Body of pancreas (tissue), 4 donors: ENCODE data around the gene GAD1. TPM values are rescaled to one million over a fixed set of nuclear protein-coding genes. Genes with fewer than 3 reads are reported as not detected.

Experiments
- ATAC-seq: fragments of 150-250 bp; one replicate; pipeline ENCODE4 v1.9.1; 2016
- DNase-seq, 4 donors: peaks; one replicate each; pipeline ENCODE4 v3.0.0-alpha.2; 2019
- H3K27ac ChIP-seq, 4 donors: fragments of 200-600 bp; sonication (generic); 1 replicate in 3 of 4; 2 replicates in 1 of 4; pipeline versions ENCODE4 v1.5.1 to v1.6.1; 2016 to 2019; ENCODE audit warnings: mild to moderate bottlenecking in 1 of 4, mixed read lengths in 1 of 4, moderate library complexity in 1 of 4
- H3K27me3 ChIP-seq, 2 donors: fragments of 200-600 bp; sonication (generic); one replicate each; pipeline ENCODE4 v1.6.0; 2016; ENCODE audit warnings: mild to moderate bottlenecking in 1 of 2
- H3K36me3 ChIP-seq, 2 donors: fragments of 200-600 bp; sonication (generic); replicated peaks in 1 of 2; 2 replicates each; pipeline ENCODE4 v1.5.1; 2016; ENCODE audit warnings: low read depth in 2 of 2; ENCODE audit not compliant: insufficient read depth in 1 of 2
- H3K4me1 ChIP-seq: fragments of 200-600 bp; sonication (generic); one replicate; pipeline ENCODE4 v1.6.0; 2016
- H3K4me3 ChIP-seq, 2 donors: fragments of 200-600 bp; sonication (generic); 1 replicate in 1 of 2; 2 replicates in 1 of 2; pipeline ENCODE4 v1.5.1; 2016 to 2019
- H3K9me3 ChIP-seq, 3 donors: fragments of 200-600 bp; sonication (generic); 1 replicate in 2 of 3; 2 replicates in 1 of 3; pipeline ENCODE4 v1.5.1; 2016
- POLR2A ChIP-seq, 3 donors: fragments of 450-650 bp; IDR thresholded peaks; one replicate each; pipeline ENCODE4 v1.6.1; 2016; ENCODE audit warnings: antibody characterized with exemption in 3 of 3, mild to moderate bottlenecking in 2 of 3
- WGBS, 2 donors: methylation state at CpG; one replicate each; pipeline ENCODE4 v1.1.5; 2017; 5-methylcytosine and 5-hydroxymethylcytosine counted together
- intact Hi-C: fragments of 100-400 bp; cut with DNase I; formaldehyde crosslinking; loops from one replicate; pipeline ENCODE4 v1.15.1; 2023
- total RNA-seq, 2 donors: library from RNA; depleted of rRNA; stranded (reverse); fragments of >200 nt; gene quantifications; one replicate each; pipeline ENCODE4 v1.1.0, GENCODE V29; 2016
- TF ChIP-seq, protein P1 (sequence below), 7 experiments: fragments of 450-650 bp in 4 of 7; fragments of 200-600 bp in 3 of 7; sonication (generic) in 3 of 7; IDR thresholded peaks; one replicate each; pipeline ENCODE4 v1.5.1; 2016 to 2019; ENCODE audit warnings: antibody characterized with exemption in 7 of 7

GAD1 gene
- total RNA-seq, 2 donors from 2014 or later, result not detected

DNA sequence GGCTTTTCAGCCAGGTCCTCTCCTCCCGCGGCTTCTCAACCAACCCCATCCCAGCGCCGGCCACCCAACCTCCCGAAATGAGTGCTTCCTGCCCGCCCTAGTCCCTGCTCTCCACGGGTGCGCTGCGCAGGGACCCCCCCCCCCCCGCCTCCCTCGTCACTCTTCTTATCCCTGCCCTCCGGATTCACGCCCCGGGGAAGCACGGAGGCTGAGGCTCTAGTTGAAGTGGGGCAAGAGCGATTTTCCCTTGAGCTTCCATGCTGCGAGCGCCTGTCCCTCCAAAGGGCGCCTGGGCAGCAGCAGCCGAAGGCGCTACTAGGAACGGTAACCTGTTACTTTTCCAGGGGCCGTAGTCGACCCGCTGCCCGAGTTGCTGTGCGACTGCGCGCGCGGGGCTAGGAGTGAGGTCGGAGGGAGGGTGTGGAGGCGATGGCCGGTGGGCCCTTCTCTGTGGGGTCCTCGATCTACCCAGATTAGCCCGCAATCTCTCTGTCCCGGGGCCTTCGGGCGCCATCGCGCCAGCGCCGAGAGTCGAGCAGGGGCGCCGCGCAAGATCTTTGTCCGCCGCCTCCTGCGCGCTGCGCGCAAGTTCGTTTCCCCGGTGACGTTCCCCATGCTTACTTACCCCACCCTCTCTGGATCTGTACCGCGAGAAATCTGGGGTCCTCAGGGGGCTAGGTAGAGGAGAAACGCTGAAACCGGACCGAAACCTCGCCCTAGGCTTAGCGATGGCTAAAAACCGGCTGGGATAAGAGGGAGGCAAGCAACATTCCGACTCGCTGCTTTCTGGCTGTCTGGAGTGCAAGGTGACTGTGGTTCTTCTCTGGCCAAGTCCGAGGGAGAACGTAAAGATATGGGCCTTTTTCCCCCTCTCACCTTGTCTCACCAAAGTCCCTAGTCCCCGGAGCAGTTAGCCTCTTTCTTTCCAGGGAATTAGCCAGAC, 677 bp downstream of the GAD1 start:
- Histone ChIP-seq H3K27ac (no peak overlapping the region), H3K27me3 (peaks cover 0 to 69% of the 10 kb centered on the region in 2 donors), H3K9me3 (no peaks in the 10 kb centered on the region), H3K4me1 (peaks cover 67% of the 10 kb centered on the region), H3K36me3 (no peaks in the 10 kb centered on the region), H3K4me3 (peak overlapping the region in 1 of 2 donors; percentile 12)
- intact Hi-C loops, result loop anchor here (10.0 kb wide), 3 partner anchors 413 to 583 kb away; no protein-coding TSS in a partner anchor
- ATAC-seq, result no peak
- 1% methylated on average over 27 to 67 of the region's 69 CpGs for WGBS, 2 donors
- no peak for DNase-seq
- no peak for TF ChIP-seq POLR2A (IDR thresholded peaks at IDR 0.05)
- TF ChIP-seq, protein P1, sequence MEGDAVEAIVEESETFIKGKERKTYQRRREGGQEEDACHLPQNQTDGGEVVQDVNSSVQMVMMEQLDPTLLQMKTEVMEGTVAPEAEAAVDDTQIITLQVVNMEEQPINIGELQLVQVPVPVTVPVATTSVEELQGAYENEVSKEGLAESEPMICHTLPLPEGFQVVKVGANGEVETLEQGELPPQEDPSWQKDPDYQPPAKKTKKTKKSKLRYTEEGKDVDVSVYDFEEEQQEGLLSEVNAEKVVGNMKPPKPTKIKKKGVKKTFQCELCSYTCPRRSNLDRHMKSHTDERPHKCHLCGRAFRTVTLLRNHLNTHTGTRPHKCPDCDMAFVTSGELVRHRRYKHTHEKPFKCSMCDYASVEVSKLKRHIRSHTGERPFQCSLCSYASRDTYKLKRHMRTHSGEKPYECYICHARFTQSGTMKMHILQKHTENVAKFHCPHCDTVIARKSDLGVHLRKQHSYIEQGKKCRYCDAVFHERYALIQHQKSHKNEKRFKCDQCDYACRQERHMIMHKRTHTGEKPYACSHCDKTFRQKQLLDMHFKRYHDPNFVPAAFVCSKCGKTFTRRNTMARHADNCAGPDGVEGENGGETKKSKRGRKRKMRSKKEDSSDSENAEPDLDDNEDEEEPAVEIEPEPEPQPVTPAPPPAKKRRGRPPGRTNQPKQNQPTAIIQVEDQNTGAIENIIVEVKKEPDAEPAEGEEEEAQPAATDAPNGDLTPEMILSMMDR (IDR thresholded peaks at IDR 0.05), result no peak

DNA sequence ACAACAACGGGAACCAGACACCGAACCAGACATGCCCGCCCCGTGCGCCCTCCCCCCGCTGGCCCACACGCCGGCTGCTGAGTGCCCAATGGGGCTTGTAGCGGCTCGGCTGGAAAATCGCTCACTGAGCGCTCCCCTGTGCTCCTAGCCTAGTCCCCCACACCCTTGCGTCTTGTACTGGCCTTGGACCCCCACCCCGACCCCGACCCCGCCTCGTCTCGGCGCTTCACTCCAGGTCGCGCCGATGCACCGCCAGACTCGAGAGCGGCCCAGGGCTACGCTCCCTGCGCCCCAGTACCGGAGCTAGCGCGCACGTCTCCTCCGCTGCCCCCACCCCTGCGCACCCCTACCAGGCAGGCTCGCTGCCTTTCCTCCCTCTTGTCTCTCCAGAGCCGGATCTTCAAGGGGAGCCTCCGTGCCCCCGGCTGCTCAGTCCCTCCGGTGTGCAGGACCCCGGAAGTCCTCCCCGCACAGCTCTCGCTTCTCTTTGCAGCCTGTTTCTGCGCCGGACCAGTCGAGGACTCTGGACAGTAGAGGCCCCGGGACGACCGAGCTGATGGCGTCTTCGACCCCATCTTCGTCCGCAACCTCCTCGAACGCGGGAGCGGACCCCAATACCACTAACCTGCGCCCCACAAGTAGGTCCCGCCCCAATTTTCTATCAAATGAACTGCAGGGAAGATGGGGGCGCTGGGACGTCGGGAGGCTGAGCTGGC, 1.5 kb downstream of the GAD1 start:
- DNase-seq (no peak), ATAC-seq (no peak)
- H3K36me3 ChIP-seq, result no peaks in the 10 kb centered on the region
- H3K4me3 ChIP-seq, result no peak overlapping the region
- H3K27ac ChIP-seq, result no peak overlapping the region
- H3K4me1 ChIP-seq, result peaks cover 72% of the 10 kb centered on the region
- no peaks in the 10 kb centered on the region for H3K9me3 ChIP-seq
- no peak for TF ChIP-seq POLR2A (IDR thresholded peaks at IDR 0.05)
- TF ChIP-seq, protein P1 (IDR thresholded peaks at IDR 0.05), result no peak
- WGBS, 2 donors, result 0 to 3% methylated on average over 3 to 60 of the region's 60 CpGs
- H3K27me3 ChIP-seq, result peaks cover 0 to 73% of the 10 kb centered on the region in 2 donors
- intact Hi-C loops, result loop anchor here (10.0 kb wide), 3 partner anchors 413 to 583 kb away; no protein-coding TSS in a partner anchor

DNA sequence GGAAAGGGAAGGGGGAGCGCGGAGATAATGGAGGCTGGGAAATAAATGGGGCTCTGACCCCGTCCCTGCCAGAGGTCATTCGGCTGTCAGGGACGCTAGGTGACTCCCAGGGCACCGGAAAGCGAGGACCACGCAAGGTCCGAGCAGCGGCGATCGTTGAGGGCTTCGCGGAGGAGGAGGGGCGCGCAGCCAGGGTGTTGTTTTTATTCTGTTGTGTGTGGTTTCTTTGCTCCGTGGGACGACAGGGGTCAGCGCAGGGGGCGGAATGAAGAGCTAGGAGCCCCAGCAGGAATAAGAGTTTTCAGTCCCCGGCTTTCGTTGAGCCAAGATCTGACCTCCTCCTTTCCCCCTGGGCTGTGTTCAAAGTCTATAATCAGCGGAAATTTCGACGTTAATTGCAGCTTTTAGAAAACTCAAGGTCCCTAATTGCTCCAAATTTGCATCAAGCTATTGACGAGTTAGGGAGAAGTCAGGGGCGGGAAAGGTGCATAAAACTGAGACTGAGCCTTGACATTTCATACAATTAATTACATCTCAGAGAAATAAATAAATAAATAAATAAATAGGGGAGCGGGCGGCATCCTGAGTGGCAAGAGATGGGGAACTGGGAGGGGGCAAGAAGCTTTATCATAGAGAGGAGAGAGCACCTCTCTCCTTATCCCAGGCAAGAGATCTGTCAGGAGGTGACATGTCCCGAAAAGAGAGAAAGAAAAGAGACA, 2.2 kb downstream of the GAD1 start:
- H3K4me3 ChIP-seq, result no peak overlapping the region
- ATAC-seq, result no peak
- WGBS, 2 donors, result 6 to 7% methylated on average over 19 to 30 of the region's 30 CpGs
- H3K27ac ChIP-seq, result no peak overlapping the region
- H3K4me1 ChIP-seq, result peaks cover 72% of the 10 kb centered on the region
- peaks cover 0 to 71% of the 10 kb centered on the region in 2 donors for H3K27me3 ChIP-seq
- H3K36me3 ChIP-seq, result no peaks in the 10 kb centered on the region
- intact Hi-C loops, result loop anchor here (10.0 kb wide), 3 partner anchors 414 to 584 kb away; no protein-coding TSS in a partner anchor
- DNase-seq, result no peak
- no peaks in the 10 kb centered on the region for H3K9me3 ChIP-seq
- TF ChIP-seq, protein P1 (IDR thresholded peaks at IDR 0.05), result no peak
- TF ChIP-seq POLR2A (IDR thresholded peaks at IDR 0.05), result no peak

DNA sequence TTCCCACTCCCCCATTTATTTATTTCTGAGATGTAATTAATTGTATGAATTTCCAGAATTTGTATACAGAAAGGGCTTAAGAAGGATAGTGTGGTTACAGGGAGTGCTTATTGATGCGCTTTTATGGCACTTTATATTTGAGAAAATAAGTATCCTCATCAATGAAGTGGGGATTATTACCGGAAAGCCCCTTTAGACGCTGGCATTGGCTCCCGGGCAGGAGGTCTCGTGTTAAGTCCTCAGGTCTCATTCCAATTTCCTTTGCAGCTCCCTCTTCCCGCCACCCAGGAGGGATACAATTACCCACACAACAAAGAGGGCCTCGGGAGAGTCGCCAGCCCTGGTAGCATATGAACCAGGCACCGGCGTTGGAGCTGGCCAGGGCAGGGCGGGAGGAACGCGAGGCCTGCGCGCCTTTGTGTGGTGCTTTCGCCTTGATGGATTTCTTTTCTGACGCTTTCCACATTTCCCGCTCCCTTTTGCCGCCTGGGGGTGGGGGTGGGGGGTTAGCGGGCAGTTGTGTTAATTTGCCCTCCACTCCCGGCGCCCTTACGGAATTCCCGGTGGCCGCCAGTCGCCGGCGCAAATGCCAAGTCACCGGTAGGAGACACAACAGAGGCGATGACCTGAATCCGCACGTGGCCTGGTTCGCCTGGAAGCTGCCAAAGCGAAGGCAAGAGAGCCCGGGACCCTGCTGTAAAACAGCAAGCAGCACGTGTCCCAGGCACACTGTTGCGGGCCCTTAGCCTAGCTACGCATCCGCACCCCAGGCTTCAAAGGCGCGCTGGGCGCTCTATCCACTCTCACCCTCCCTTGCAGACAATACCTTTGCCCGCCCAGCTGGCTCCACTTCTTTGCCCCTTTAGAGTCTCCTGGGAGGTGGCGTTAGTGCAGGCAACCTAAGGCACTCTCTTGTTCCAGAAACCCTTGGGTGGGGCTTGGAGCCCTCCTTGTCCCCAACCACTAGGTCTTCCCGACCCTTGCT, 3.3 kb downstream of the GAD1 start:
- intact Hi-C loops, result loop anchor here (10.0 kb wide), 3 partner anchors 415 to 585 kb away; no protein-coding TSS in a partner anchor
- 14 to 23% methylated on average over 25 to 45 of the region's 45 CpGs for WGBS, 2 donors

More for the DNA sequence above, 3.3 kb downstream of the GAD1 start:
- H3K27me3 ChIP-seq, result peaks cover 0 to 62% of the 10 kb centered on the region in 2 donors
- no peak overlapping the region for H3K4me3 ChIP-seq
- ATAC-seq, result no peak
- H3K9me3 ChIP-seq, result no peaks in the 10 kb centered on the region
- peaks cover 72% of the 10 kb centered on the region for H3K4me1 ChIP-seq
- H3K27ac ChIP-seq, result no peak overlapping the region
- peak in 1 of 4 donors; percentile 15 for DNase-seq
- H3K36me3 ChIP-seq, result no peaks in the 10 kb centered on the region
- TF ChIP-seq, protein P1 (IDR thresholded peaks at IDR 0.05), result no peak
- no peak for TF ChIP-seq POLR2A (IDR thresholded peaks at IDR 0.05)
